NCI-H524 (cell line): Measurements from ENCODE around the gene DCP1B.

ENCODE experiments used
- DNase-seq, 2 experiments: peaks; one replicate each; lab custom pipeline; 2025; lab: John Stamatoyannopoulos, UW

DCP1B gene

DNA sequence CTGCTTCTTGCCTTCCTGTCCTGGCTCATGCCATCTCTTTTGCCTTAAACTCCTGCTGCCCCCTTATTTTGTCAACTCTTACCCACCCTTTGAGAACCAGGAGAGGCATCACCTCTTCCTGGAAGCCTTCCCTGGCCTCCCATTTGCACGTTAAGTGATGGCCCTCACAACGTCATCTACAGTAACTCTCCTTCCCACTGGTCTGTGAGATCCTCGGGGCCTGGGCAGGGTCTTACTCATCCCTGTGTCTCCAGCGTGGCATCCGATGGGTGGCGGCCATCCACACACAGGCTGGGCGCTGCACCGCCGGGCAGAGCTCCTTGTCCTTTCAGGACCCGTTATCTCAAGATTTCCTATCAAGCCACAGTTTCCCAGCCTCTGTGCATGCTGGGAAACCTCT, 69.0 kb downstream of the DCP1B start:
- DNase-seq, result no peak

DNA sequence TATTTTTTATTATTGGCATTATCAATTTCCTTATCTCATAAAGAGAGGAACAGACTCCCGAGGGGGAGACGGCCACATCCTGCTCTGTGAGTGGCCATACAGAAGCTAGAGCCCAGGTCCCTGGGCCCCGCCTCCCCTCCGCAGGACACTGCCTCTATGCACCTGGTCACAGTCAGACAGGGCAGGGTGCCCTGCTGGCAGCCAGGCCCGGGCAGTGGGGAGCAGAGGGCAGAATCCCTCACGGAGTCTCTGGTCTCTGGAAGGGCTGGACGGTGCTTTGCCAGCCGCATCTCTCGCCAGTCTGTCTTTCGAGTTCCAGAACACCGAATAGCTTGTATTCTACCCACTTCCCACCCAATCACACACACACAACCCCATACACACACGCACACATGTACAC, 69.4 kb downstream of the DCP1B start:
- no peak for DNase-seq

DNA sequence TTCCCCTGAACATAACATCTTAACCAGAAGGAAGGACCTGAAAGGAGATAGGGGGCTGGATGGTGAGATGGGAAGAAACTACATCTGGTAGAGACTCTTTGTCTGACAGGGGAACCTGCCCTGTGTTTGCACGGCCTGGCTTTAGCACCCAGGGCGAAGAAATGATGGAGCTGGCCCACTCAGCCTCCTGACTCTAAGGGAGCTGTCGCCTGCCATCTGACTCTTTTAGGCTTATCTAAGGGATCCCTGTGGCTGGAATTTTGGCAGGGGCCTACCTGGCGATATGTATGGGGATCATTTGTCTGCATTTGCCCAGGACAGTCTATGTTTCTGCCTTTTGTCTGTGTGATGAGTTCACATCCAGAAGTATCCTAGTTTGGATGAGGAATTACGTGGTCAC, 70.2 kb downstream of the DCP1B start:
- no peak for DNase-seq

- peak; percentile 38 to 70 for DNase-seq
These were observed 70.8 kb downstream of the DCP1B start for GRCh38 chr12:1933342-1934051.

GRCh38 chr12:1932264-1932777, 71.9 kb downstream of the DCP1B start:
- DNase-seq, result no peak

GRCh38 chr12:1931642-1932041, 72.6 kb downstream of the DCP1B start:
- DNase-seq, result no peak

GRCh38 chr12:1930803-1931597, 73.3 kb downstream of the DCP1B start:
- DNase-seq, result no peak

GRCh38 chr12:1929985-1930802, 74.1 kb downstream of the DCP1B start:
- no peak for DNase-seq

- no peak for DNase-seq
These were observed 74.8 kb downstream of the DCP1B start for GRCh38 chr12:1929241-1929984.

DNA sequence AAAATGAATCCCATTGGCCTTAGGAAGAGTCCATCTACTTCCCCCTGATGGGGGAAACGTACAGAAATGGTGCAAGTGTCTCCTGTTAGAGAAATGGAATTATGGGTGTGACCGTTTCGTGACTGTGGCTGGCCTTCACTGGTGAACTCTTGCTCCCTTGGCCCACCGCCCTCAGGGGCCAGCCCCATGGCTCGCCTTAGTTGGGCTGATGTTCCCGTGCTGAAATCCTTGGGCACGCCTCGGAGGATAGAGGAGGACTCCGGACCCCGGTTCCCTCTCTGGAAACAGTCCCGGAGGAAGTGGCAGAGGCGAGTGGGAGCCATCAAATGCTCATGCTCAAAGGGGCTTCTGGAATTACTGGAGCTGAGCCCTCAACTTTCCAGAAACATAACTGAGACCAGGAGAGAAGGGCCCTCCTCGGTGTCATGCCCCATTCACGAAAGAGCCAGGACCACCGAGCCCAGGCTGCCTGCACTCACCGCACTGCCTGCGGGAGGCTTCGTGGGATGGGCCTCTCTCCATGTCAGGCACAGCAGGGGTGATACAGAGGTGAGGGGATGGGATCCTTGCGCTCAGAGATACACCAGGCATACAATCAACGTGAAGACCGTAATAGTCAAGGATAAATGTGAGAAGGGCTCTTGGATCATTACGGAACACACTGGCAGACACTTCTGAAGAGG, 75.7 kb downstream of the DCP1B start:
- no peak for DNase-seq

GRCh38 chr12:1927751-1928351, 76.4 kb downstream of the DCP1B start:
- no peak for DNase-seq

DNA sequence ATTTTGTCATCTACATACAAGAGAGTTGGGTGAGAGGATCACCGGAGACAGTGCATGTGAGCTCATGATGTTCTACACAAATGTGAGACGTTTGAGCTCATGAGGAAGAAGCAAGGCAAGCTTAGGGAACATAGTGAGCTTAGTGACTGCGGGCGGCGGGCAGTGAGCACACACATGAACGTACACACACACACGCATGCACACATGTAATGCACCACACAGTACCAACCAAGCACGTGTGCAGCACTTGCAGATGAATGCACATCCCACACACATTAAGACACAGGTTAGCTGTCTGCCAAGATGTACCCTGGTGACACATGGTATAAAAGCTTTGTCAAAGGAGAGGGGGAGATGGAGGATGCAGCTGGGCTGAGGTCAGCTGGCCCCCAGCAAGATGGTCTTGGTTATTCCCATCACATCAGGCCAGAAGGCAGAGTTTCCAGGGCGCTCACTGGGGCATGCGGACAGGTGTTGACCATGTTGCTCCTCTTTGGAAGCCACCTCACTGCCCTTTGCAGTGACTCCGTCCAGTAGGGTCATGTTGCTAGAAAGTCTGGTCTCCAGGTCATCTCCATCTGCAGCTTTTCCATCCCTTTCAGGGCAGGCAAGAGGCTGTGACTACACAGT, 77.1 kb downstream of the DCP1B start:
- no peak for DNase-seq

- no peak for DNase-seq
These were observed 78.0 kb downstream of the DCP1B start for GRCh38 chr12:1926251-1926657.

DNA sequence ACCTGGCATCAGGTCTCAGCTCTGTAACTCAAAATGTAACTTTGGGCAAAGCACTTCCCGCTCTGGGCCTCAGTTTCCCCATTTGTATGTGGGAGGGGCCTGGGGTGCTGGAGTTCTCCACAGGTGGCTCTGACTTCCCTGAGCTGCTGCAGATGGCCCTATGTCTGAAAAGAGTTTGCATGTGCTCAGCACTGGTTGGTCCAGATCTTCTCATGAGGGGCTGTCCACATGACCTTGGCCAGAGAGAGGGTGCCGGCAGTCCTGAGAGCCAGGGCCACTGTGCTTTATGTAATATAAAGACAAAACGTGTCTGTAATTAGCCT, 78.6 kb downstream of the DCP1B start:
- no peak for DNase-seq

DNA sequence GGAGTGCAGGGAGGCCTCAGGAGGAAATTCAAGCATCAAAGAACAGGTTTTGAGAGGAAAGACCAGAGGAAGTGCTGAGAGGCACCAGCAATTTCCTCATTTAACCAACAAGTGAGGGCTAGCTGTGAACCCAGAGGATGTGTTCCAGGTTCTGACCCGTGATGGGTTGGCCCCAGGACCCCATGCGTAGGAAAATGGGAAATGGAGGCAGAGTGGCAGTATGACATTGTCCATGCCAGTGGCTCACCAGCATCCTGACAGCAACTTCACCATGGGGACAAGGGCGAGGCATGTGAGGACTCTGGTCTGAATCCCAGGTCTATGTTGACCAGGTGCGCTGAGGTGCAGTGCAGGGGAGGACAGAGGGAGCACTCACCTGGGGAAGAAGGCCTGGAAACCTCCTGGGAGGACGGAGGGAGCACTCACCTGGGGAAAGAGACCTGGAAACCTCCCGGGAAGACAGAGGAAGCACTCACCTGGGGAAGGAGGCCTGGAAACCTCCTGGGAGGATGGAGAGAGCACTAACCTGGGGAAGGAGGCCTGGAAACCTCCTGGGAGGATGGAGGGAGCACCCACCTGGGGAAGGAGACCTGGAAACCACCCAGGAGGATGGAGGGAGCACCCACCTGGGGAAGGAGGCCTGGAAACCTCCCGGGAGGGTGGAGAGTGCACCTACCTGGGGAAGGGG, 79.1 kb downstream of the DCP1B start:
- no peak for DNase-seq

- DNase-seq, result no peak
These were observed 81.3 kb downstream of the DCP1B start for GRCh38 chr12:1922985-1923384.

- no peak for DNase-seq
These were observed 82.1 kb downstream of the DCP1B start for GRCh38 chr12:1922075-1922709.

- DNase-seq, result no peak
These were observed 83.3 kb downstream of the DCP1B start for GRCh38 chr12:1920971-1921370.

GRCh38 chr12:1920436-1920835, 83.8 kb downstream of the DCP1B start:
- DNase-seq, result no peak
